GM19438 (cell line): ENCODE results near the gene ZNF292.
A peak's percentile ranks its signal among the peaks of the same experiment; 100 is the strongest.
"Not testable (repeated sequence)": the region's sequence is repeated elsewhere in the genome, so short reads cannot be mapped to it uniquely, and the experiment has no call there.

Source experiments
- ATAC-seq: cut with Tn5 transposase; IDR thresholded peaks from one replicate; pipeline ENCODE4 v1.9.1; 2021; ENCODE audit warnings: low read depth; ENCODE audit not compliant: unreplicated experiment

Gene ZNF292

DNA sequence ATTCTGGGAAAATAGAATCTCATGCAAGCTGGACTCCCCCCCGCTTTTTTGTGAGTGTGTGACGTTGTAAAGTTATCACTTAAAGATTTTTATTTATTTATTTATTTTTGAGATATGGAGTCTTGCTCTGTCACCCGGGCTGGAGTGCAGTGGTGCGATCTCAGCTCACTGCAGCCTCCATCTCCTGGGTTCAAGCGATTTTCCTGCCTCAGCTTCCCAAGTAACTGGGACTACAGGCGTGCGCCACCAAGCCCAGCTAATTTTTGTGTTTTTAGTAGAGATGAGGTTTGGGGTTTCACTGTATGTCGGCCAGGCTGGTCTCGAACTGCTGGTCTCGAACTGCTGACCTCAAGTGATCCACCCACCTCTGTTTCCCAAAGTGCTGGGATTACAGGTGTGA, 2.2 kb downstream of the ZNF292 start:
- not testable (repeated sequence) for ATAC-seq

- ATAC-seq: no peak
Measured at GRCh38 chr6:87161299-87161698, 5.9 kb downstream of the ZNF292 start.

DNA sequence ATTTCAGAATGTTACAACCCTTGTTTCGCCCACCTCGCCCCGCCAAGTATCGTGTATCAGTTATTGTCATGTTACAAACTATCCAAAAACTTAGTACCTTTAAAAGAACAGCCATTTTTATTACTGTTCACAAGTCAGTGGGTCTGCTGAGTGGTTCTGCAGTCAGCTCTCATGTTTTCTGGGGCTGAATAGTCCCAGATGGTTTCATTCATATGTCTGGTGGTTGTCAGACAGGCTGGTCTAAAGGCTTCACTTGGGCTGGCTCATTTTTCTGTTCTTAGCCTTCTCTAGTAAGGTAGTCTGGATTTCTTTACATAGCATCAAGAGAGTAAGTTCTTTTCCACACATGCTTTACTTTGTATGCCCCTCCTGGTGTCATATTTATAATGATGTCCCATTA, 8.6 kb downstream of the ZNF292 start:
- no peak for ATAC-seq

- no peak for ATAC-seq
Measured at GRCh38 chr6:87164506-87164905, 9.1 kb downstream of the ZNF292 start.

GRCh38 chr6:87165185-87165584, 9.8 kb downstream of the ZNF292 start:
- ATAC-seq: no peak

DNA sequence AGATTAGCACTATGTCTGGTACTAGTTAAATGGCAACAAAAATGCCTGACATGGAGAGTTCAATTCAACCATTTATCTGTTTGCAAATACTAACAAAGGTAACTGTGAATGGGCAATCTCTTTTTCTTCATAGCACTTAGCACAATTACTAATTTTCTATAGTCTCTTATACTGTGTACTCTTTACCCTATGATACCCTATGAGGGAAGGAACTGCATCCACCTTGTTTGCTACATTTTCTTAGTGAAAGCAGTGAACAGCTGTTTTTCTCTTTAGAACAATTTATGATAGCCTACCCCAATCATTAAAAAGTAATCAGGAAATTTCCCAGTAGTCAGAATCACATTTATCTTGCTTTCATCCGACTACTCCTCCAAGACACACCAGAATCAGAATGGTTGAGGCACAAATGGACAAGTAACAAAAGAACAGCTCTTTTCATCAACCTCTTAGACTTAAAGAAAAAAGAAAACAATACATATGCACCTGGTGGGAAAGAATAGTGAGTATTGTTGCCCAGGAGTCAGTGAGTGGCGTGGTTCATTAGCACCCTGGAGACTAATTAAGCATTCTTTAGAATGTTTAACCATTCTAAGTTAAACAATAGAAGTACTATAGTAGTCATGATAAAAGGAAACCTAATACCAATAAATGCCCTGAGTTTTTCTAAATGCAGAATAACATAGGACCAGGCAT, 16.7 kb downstream of the ZNF292 start:
- ATAC-seq: no peak

GRCh38 chr6:87174078-87174579, 18.8 kb downstream of the ZNF292 start:
- peak; percentile 44 for ATAC-seq

GRCh38 chr6:87176493-87176892, 21.1 kb downstream of the ZNF292 start:
- ATAC-seq: no peak

DNA sequence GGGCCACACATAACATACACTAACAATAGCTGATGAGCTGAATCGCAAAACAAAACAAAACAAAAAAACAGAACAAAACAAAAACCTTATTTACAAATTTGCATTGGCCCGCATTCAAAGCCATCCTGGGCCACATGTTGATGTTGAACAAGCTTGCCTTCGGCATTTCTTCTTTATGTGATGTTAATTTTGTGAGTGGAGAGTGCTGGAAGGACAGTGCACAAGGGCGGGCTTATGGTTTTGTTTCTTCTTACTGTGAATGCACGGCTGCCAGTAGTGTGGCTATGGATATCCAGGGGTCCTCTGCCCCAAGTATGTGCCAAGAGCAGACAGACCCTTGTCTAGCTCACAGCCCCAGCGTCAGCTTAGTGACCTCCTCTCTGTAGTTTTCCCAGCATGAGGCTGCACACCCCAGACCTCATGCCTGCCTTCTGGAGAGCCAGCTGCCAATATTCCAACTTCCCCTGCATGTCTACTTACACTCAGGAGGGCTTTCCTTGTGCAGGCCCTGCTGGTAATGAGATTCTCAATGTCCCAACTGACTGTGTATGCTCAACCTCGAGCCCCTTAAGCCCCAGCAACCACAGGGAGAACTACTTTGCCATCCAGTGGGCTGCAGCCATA, 24.9 kb downstream of the ZNF292 start:
- no peak for ATAC-seq

DNA sequence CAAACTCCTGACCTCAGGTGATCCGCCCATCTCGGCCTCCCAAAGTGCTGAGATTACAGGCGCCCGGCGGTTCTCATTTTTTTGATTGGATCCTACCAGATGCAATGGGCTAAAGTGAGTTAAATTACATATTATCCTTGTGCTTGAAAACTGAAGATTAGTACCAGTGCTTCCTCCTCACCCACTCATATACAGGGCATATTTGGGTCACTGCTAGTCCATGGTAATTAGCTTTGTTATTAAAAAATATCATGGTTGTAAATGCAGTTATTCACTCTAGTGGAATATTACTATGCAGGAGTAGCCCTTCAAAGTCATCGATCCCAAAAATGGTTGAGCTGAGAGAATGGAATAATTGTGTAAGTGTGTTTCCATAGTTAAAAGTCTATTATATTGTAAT, 26.5 kb downstream of the ZNF292 start:
- no peak for ATAC-seq

DNA sequence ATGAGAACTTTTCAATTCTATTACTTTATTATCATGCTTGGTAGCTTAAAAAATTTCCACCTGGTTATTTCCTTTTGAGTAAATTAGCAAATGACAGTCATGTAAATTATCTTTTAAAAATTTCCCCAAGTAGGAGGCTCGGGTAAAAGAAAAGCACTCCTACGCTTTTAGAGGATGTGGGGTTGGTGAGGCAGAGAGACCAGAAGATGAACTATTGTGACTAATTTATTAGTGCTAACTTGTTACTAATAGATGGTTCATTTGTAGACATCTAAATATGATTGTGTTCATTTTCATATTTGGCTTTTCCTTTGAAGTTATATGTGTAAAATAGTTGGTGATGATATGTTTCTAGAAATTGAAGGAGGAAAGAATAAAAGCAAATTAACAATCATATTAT, 27.0 kb downstream of the ZNF292 start:
- no peak for ATAC-seq

GRCh38 chr6:87182940-87183339, 27.6 kb downstream of the ZNF292 start:
- no peak for ATAC-seq

GRCh38 chr6:87183687-87184086, 28.3 kb downstream of the ZNF292 start:
- no peak for ATAC-seq

DNA sequence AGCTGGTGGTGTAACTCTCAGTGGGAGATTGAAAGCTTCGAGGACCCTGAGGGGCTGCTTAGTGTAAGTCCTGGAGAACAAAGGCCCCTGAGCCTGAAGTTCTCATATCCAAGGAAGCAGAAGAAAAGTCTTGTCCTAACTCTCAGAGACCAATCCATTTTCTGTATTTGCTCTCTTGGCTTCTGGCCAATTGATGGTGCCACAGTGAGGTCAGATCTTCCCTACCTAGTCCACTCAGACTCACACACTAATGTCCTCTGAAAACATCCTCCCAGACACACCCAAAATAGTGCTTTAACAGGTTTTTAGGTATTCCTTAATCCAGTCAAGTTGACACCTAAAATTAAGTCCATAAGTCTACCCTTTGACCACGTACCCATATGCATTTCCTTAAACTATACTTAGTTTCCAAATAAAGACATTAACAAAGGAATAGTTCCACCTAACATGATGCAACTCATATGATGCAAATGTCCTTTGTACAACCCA, 29.4 kb downstream of the ZNF292 start:
- ATAC-seq: no peak

GRCh38 chr6:87196275-87196842, 41.0 kb downstream of the ZNF292 start:
- ATAC-seq: no peak

DNA sequence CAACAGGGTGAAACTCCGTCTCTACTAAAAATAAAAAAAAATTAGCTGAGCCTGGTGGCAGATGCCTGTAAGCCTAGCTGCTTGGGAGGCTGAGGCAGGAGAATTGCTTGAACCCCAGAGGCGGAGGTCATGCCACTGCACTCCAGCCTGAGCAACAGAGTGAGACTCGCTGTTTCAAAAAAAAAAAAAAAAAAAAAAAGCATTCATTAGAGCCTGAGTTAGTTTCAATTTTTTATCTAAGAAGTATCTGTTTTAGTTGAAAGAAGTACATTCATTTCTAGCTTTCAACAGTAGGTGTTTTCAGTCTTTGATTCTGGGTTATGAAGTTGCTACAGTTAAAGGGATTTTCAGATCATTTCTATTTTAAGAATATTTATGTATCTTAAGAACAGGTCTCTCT, 42.2 kb downstream of the ZNF292 start:
- ATAC-seq: no peak

- not testable (repeated sequence) for ATAC-seq
Measured at GRCh38 chr6:87198022-87198810, 42.9 kb downstream of the ZNF292 start.

- no peak for ATAC-seq
Measured at GRCh38 chr6:87199787-87200186, 44.4 kb downstream of the ZNF292 start.

DNA sequence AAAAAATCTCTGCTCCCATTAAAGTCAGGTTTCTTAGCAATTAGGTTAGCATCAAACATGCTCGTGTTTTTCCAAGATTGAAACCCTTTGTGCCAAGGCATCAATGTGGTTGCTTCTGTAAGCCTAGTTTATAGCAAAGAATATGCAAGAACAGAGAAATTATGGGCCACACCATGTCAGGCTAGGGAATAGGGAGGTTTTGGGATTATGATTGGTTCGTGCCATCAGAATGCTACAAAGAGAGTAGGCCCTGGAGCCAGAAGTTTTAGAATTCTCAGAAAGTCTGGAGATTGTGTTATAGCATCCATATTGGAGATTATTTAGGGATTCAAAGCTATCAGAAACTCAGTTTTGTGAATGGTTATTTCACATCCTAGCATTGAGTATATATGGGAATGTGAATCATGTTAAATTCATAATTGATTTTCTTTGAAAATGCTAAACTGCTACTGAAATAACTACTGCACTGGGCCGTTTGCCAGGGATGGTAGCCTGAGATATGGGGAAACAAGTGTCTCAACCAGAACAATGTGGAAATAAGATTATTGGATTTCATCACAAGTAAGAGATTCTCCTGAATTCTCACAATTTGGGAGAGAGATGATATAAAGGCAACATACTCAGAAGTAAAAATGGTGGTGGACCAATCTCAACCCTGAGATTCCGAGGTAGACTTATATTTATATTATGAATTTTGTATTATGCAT, 45.3 kb downstream of the ZNF292 start:
- no peak for ATAC-seq

GRCh38 chr6:87203448-87204023, 48.2 kb downstream of the ZNF292 start:
- ATAC-seq: no peak
